H1 (cell line): ENCODE measurements around the gene AGBL1. TPM values are rescaled to one million over a fixed set of nuclear protein-coding genes. Genes with fewer than 3 reads are reported as not detected.

Experiments used
- CTCF ChIA-PET: fragments of 300-600 bp; sonication (Branson Sonifier 250); formaldehyde crosslinking; loops from one replicate; lab custom pipeline; 2021; ENCODE audit not compliant: partially characterized antibody; lab: Charles Lee
- POLR2A ChIA-PET: fragments of 300-600 bp; sonication (Branson Sonifier 250); formaldehyde crosslinking; loops from one replicate; lab custom pipeline; 2021; ENCODE audit warnings: inconsistent platforms; ENCODE audit not compliant: partially characterized antibody; lab: Charles Lee
- DNase-seq, 2 experiments: peaks; one replicate each; pipeline versions ENCODE4 v3.0.0 to v3.0.0-alpha.2; 2010 to 2022; ENCODE audit warnings: low spot score in 2 of 2, low read depth in 1 of 2, mixed read lengths in 1 of 2
- FAIRE-seq: peaks from 2 replicates; lab custom pipeline; 2011; peaks lifted over from hg19 to GRCh38; lab: Jason Lieb, UNC
- H2AFZ ChIP-seq: 2 replicates; pipeline ENCODE4 v1.8.1; 2012; ENCODE audit warnings: low read length, inconsistent platforms
- H2AK5ac ChIP-seq: 2 replicates; pipeline ENCODE4 v1.6.1; 2013; ENCODE audit warnings: low read depth, low read length
- H2BK120ac ChIP-seq: replicated peaks from 2 replicates; pipeline ENCODE3; 2013; ENCODE audit warnings: low read depth, low read length, inconsistent platforms
- H2BK12ac ChIP-seq: 2 replicates; pipeline ENCODE4 v1.6.1; 2013; ENCODE audit warnings: low read depth, low read length
- H2BK15ac ChIP-seq: 2 replicates; pipeline ENCODE4 v1.6.1; 2013; ENCODE audit warnings: low read length
- H2BK20ac ChIP-seq: 2 replicates; pipeline ENCODE4 v1.6.1; 2013; ENCODE audit warnings: low read length
- H2BK5ac ChIP-seq: 2 replicates; pipeline ENCODE4 v1.6.1; 2013; ENCODE audit warnings: low read depth, low read length
- H3K14ac ChIP-seq: 2 replicates; pipeline ENCODE4 v1.6.1; 2013; ENCODE audit warnings: inconsistent platforms; ENCODE audit not compliant: insufficient read length
- H3K18ac ChIP-seq: 2 replicates; pipeline ENCODE4 v1.6.1; 2013; ENCODE audit warnings: low read length; ENCODE audit errors: extremely low read depth
- H3K23ac ChIP-seq: 2 replicates; pipeline ENCODE4 v1.6.1; 2013; ENCODE audit warnings: inconsistent platforms; ENCODE audit not compliant: insufficient read length
- H3K23me2 ChIP-seq: 2 replicates; pipeline ENCODE4 v1.6.1; 2013; ENCODE audit warnings: low read depth, low read length
- H3K27ac ChIP-seq: 2 replicates; pipeline ENCODE4 v1.6.1; 2011; ENCODE audit warnings: low read depth, low read length, inconsistent platforms
- H3K27me3 ChIP-seq, 4 experiments: replicated peaks in 1 of 4; 1 replicate in 1 of 4; 2 replicates in 3 of 4; pipeline versions ENCODE4 v1.6.1 to v1.8.1; 2011 to 2013; ENCODE audit warnings: low read length in 3 of 4, mild to moderate bottlenecking in 3 of 4, inconsistent platforms in 2 of 4, mixed read lengths in 2 of 4, moderate library complexity in 1 of 4; ENCODE audit not compliant: control insufficient read depth in 3 of 4, insufficient read depth in 3 of 4; ENCODE audit errors: extremely low read depth in 1 of 4
- H3K36me3 ChIP-seq, 4 experiments: 2 replicates each; pipeline versions ENCODE4 v1.6.1 to v1.8.1; 2011 to 2013; ENCODE audit warnings: mild to moderate bottlenecking in 4 of 4, low read length in 3 of 4, moderate library complexity in 2 of 4, control low read depth in 1 of 4, inconsistent platforms in 1 of 4; ENCODE audit not compliant: insufficient read depth in 4 of 4, control insufficient read depth in 2 of 4
- H3K4ac ChIP-seq: replicated peaks from 2 replicates; pipeline ENCODE3; 2013; ENCODE audit warnings: low read length, low read depth, mixed read lengths, inconsistent platforms; ENCODE audit not compliant: insufficient read length
- H3K4me1 ChIP-seq, 4 experiments: replicated peaks in 1 of 4; 1 replicate in 1 of 4; 2 replicates in 3 of 4; pipeline versions ENCODE4 v1.6.1 to v1.8.1; 2011 to 2013; ENCODE audit warnings: low read length in 3 of 4, inconsistent platforms in 2 of 4, mixed read lengths in 1 of 4; ENCODE audit not compliant: insufficient read depth in 4 of 4, control insufficient read depth in 3 of 4
- H3K4me2 ChIP-seq, 2 experiments: 2 replicates each; pipeline versions ENCODE4 v1.6.1 to v1.8.1; 2011 to 2013; ENCODE audit warnings: low read depth in 2 of 2, low read length in 2 of 2, control low read depth in 1 of 2, inconsistent platforms in 1 of 2, mild to moderate bottlenecking in 1 of 2; ENCODE audit not compliant: insufficient read depth in 1 of 2
- H3K4me3 ChIP-seq, 4 experiments: fragments of 200-600, 300-600 bp in 1 of 4; sonication (generic), shearing (Covaris generic), sonication (Bioruptor Twin) in 1 of 4; 2 replicates each; pipeline versions ENCODE4 v1.5.1 to v1.8.1; 2011 to 2016; ENCODE audit warnings: low read length in 4 of 4, low read depth in 3 of 4, control low read depth in 2 of 4, inconsistent platforms in 2 of 4, mild to moderate bottlenecking in 2 of 4, mixed read lengths in 1 of 4, moderate library complexity in 1 of 4; ENCODE audit not compliant: insufficient read depth in 2 of 4; ENCODE audit errors: extremely low read depth in 1 of 4
- H3K56ac ChIP-seq: replicated peaks from 2 replicates; pipeline ENCODE3; 2013; ENCODE audit warnings: low read depth, mild to moderate bottlenecking, mixed read lengths, low read length, inconsistent platforms; ENCODE audit not compliant: insufficient read length
- H3K79me1 ChIP-seq: 2 replicates; pipeline ENCODE4 v1.6.1; 2013; ENCODE audit warnings: low read depth, low read length, control low read depth
- H3K79me2 ChIP-seq, 2 experiments: 2 replicates each; pipeline versions ENCODE4 v1.6.1 to v1.8.1; 2012 to 2013; ENCODE audit warnings: low read length in 2 of 2, mild to moderate bottlenecking in 2 of 2, inconsistent platforms in 1 of 2; ENCODE audit not compliant: insufficient read depth in 2 of 2, control insufficient read depth in 1 of 2
- H3K9ac ChIP-seq, 4 experiments: replicated peaks in 1 of 4; 1 replicate in 1 of 4; 2 replicates in 3 of 4; pipeline versions ENCODE4 v1.6.1 to v1.8.1; 2011 to 2013; ENCODE audit warnings: low read depth in 3 of 4, low read length in 3 of 4, control low read depth in 2 of 4, mild to moderate bottlenecking in 2 of 4, moderate library complexity in 2 of 4, inconsistent platforms in 1 of 4; ENCODE audit errors: extremely low read depth in 1 of 4
- H3K9me3 ChIP-seq, 2 experiments: 2 replicates each; pipeline versions ENCODE4 v1.6.1 to v1.8.1; 2012 to 2013; ENCODE audit warnings: mild to moderate bottlenecking in 2 of 2, moderate library complexity in 2 of 2, control low read depth in 1 of 2, inconsistent platforms in 1 of 2, low read depth in 1 of 2, low read length in 1 of 2, mixed read lengths in 1 of 2; ENCODE audit not compliant: insufficient read depth in 2 of 2
- H4K20me1 ChIP-seq, 2 experiments: replicated peaks in 1 of 2; 2 replicates each; pipeline versions ENCODE3 to v1.8.1; 2011 to 2013; ENCODE audit warnings: inconsistent platforms in 2 of 2, low read length in 2 of 2, mild to moderate bottlenecking in 1 of 2; ENCODE audit not compliant: insufficient read depth in 2 of 2, control insufficient read depth in 1 of 2
- H4K5ac ChIP-seq: 2 replicates; pipeline ENCODE4 v1.6.1; 2013; ENCODE audit warnings: low read length, low read depth, mixed read lengths, inconsistent platforms; ENCODE audit not compliant: insufficient read length
- H4K8ac ChIP-seq: 2 replicates; pipeline ENCODE4 v1.8.0; 2013; ENCODE audit warnings: mild to moderate bottlenecking, moderate library complexity, low read length, inconsistent platforms; ENCODE audit not compliant: insufficient read depth; ENCODE audit errors: extremely low read depth
- H4K91ac ChIP-seq: replicated peaks from 2 replicates; pipeline ENCODE3; 2013; ENCODE audit warnings: low read length, mixed read lengths, inconsistent platforms; ENCODE audit not compliant: insufficient read length
- WGBS, 2 experiments: shearing (Covaris generic) in 1 of 2; methylation state at CpG; one replicate each; pipeline versions ENCODE4 v1.1.6 to v1.1.7; 2013 to 2015; ENCODE audit warnings: low lambda C conversion rate in 2 of 2, mixed read lengths in 2 of 2, inconsistent platforms in 1 of 2, low coverage in 1 of 2, missing lambda C conversion rate in 1 of 2; ENCODE audit not compliant: insufficient replicate concordance in 2 of 2, insufficient coverage in 1 of 2, insufficient read length in 1 of 2; ENCODE audit errors: extremely low coverage in 1 of 2, missing lambda C conversion rate in 1 of 2; 5-methylcytosine and 5-hydroxymethylcytosine counted together
- polyA plus RNA-seq, 7 experiments: library from polyadenylated mRNA; depleted of rRNA in 3 of 7; stranded (reverse) in 5 of 7; unstranded in 2 of 7; fragments of >200 nt in 5 of 7; fragments of 200-250 nt in 2 of 7; gene quantifications; 1 replicate in 5 of 7; 2 replicates in 1 of 7; 4 replicates in 1 of 7; pipeline versions ENCODE4 v1.2.1 to v1.2.3, GENCODE V29; 2011 to 2013; ENCODE audit warnings: missing spikeins in 2 of 7, mixed read lengths in 2 of 7
- total RNA-seq: library from RNA; stranded (reverse); fragmentation: NEBNext Ultra II Directional; extraction: Animal tissue kit (Norgen Biotek cat#: 25700); gene quantifications from 2 replicates; pipeline ENCODE4 v1.2.1, GENCODE V29; 2021
- TF ChIP-seq, protein P1 (sequence below): fragments of 300-600 bp; sonication (generic); IDR thresholded peaks from 2 replicates; pipeline ENCODE4 v1.7.1; 2012; ENCODE audit warnings: low read length, moderate library complexity, mild to moderate bottlenecking, inconsistent platforms; ENCODE audit not compliant: insufficient replicate concordance

The AGBL1 gene
- total and polyA plus RNA-seq, 2 of the 8 experiments (the other 6 are each of a cell fraction or from before 2014, with no cell fraction given) = not detected

DNA sequence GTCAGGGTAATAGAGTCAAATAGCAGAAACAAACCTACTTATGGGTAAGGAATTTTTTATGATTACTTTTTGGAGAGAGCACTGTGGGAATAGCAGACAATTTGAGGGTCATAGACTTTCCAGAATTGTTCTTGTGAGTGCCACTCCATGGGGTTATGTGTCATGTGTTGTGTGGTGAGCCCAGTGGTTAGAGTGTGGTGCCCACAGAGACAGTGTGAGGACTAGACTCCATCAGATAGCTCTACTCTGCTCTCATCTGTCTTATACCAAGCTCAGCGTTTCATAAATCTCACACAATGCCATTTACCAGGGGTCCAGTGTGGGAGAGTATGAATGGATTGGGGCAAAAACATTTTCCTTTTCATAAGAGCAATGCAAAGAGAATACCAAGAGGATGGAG, 188.9 kb downstream of the AGBL1 start:
- Histone ChIP-seq H3K36me3 (no peaks in the 10 kb centered on the region), H3K79me1 (no peaks in the 10 kb centered on the region), H4K8ac (no peak overlapping the region), H2AFZ (no peak overlapping the region), H3K56ac (no peak overlapping the region), H3K4me2 (no peak overlapping the region), H3K18ac (no peak overlapping the region), H4K5ac (no peak overlapping the region), H3K14ac (no peak overlapping the region), H3K4me1 (no peaks in the 10 kb centered on the region), H3K23me2 (no peaks in the 10 kb centered on the region), H2BK20ac (no peak overlapping the region), H2AK5ac (no peak overlapping the region), H4K91ac (no peak overlapping the region), H3K79me2 (no peaks in the 10 kb centered on the region), H2BK15ac (no peak overlapping the region), H3K23ac (no peak overlapping the region), H4K20me1 (no peaks in the 10 kb centered on the region), H3K27me3 (no peaks in the 10 kb centered on the region), H3K9ac (no peak overlapping the region), H3K4ac (no peak overlapping the region), H2BK120ac (no peak overlapping the region), H2BK5ac (no peak overlapping the region), H3K9me3 (no peaks in the 10 kb centered on the region), H3K27ac (no peak overlapping the region), H3K4me3 (no peak overlapping the region), H2BK12ac (no peak overlapping the region)
- WGBS, 2 experiments = 88% methylated on average over 1 of the region's 1 CpG; no CpG with 5 or more reads in 1 of the 2 experiments
- ChIA-PET POLR2A (no interaction called here), CTCF (no interaction called here)
- DNase-seq (no peak), FAIRE-seq (no peak)
- TF ChIP-seq, protein P1, sequence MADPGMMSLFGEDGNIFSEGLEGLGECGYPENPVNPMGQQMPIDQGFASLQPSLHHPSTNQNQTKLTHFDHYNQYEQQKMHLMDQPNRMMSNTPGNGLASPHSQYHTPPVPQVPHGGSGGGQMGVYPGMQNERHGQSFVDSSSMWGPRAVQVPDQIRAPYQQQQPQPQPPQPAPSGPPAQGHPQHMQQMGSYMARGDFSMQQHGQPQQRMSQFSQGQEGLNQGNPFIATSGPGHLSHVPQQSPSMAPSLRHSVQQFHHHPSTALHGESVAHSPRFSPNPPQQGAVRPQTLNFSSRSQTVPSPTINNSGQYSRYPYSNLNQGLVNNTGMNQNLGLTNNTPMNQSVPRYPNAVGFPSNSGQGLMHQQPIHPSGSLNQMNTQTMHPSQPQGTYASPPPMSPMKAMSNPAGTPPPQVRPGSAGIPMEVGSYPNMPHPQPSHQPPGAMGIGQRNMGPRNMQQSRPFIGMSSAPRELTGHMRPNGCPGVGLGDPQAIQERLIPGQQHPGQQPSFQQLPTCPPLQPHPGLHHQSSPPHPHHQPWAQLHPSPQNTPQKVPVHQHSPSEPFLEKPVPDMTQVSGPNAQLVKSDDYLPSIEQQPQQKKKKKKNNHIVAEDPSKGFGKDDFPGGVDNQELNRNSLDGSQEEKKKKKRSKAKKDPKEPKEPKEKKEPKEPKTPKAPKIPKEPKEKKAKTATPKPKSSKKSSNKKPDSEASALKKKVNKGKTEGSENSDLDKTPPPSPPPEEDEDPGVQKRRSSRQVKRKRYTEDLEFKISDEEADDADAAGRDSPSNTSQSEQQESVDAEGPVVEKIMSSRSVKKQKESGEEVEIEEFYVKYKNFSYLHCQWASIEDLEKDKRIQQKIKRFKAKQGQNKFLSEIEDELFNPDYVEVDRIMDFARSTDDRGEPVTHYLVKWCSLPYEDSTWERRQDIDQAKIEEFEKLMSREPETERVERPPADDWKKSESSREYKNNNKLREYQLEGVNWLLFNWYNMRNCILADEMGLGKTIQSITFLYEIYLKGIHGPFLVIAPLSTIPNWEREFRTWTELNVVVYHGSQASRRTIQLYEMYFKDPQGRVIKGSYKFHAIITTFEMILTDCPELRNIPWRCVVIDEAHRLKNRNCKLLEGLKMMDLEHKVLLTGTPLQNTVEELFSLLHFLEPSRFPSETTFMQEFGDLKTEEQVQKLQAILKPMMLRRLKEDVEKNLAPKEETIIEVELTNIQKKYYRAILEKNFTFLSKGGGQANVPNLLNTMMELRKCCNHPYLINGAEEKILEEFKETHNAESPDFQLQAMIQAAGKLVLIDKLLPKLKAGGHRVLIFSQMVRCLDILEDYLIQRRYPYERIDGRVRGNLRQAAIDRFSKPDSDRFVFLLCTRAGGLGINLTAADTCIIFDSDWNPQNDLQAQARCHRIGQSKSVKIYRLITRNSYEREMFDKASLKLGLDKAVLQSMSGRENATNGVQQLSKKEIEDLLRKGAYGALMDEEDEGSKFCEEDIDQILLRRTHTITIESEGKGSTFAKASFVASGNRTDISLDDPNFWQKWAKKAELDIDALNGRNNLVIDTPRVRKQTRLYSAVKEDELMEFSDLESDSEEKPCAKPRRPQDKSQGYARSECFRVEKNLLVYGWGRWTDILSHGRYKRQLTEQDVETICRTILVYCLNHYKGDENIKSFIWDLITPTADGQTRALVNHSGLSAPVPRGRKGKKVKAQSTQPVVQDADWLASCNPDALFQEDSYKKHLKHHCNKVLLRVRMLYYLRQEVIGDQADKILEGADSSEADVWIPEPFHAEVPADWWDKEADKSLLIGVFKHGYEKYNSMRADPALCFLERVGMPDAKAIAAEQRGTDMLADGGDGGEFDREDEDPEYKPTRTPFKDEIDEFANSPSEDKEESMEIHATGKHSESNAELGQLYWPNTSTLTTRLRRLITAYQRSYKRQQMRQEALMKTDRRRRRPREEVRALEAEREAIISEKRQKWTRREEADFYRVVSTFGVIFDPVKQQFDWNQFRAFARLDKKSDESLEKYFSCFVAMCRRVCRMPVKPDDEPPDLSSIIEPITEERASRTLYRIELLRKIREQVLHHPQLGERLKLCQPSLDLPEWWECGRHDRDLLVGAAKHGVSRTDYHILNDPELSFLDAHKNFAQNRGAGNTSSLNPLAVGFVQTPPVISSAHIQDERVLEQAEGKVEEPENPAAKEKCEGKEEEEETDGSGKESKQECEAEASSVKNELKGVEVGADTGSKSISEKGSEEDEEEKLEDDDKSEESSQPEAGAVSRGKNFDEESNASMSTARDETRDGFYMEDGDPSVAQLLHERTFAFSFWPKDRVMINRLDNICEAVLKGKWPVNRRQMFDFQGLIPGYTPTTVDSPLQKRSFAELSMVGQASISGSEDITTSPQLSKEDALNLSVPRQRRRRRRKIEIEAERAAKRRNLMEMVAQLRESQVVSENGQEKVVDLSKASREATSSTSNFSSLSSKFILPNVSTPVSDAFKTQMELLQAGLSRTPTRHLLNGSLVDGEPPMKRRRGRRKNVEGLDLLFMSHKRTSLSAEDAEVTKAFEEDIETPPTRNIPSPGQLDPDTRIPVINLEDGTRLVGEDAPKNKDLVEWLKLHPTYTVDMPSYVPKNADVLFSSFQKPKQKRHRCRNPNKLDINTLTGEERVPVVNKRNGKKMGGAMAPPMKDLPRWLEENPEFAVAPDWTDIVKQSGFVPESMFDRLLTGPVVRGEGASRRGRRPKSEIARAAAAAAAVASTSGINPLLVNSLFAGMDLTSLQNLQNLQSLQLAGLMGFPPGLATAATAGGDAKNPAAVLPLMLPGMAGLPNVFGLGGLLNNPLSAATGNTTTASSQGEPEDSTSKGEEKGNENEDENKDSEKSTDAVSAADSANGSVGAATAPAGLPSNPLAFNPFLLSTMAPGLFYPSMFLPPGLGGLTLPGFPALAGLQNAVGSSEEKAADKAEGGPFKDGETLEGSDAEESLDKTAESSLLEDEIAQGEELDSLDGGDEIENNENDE = no peak
